MCF 10A (cell line): ENCODE data around the gene APBB2. TPM values are rescaled to one million over a fixed set of nuclear protein-coding genes. Genes with fewer than 3 reads are reported as not detected.
A peak's percentile ranks its signal among the peaks of the same experiment; 100 is the strongest.

Source experiments
- BruUV-seq: library from RNA; stranded (reverse); fragments of 400-500 nt; replicated peaks from 2 replicates; lab custom pipeline; 2021; lab: Mats Ljungman, UMichigan
- CTCF ChIA-PET: fragments of 300-600 bp; sonication (Branson Sonifier 250); formaldehyde crosslinking; extraction: SDS; loops from one replicate; lab custom pipeline; 2021; ENCODE audit warnings: antibody characterized with exemption, inconsistent platforms; lab: Yijun Ruan, JAX
- POLR2A ChIA-PET: fragments of 300-600, 350-650 bp; sonication (Branson Sonifier 250); formaldehyde crosslinking; extraction: SDS; loops from one replicate; lab custom pipeline; 2020; ENCODE audit warnings: antibody characterized with exemption, inconsistent platforms; lab: Yijun Ruan, JAX
- DNase-seq: peaks from one replicate; pipeline ENCODE4 v3.0.0-alpha.2; 2018; ENCODE audit not compliant: unreplicated experiment
- H3K27ac Mint-ChIP-seq: one replicate; pipeline ENCODE4 v1.8.0; 2022; ENCODE audit warnings: mild to moderate bottlenecking, low read depth, mixed read lengths; ENCODE audit not compliant: unreplicated experiment
- H3K27me3 Mint-ChIP-seq: one replicate; pipeline ENCODE4 v1.8.0; 2022; ENCODE audit warnings: mixed read lengths; ENCODE audit not compliant: insufficient read depth, unreplicated experiment
- H3K36me3 Mint-ChIP-seq: one replicate; pipeline ENCODE4 v1.8.0; 2022; ENCODE audit warnings: mild to moderate bottlenecking, moderate library complexity, mixed read lengths; ENCODE audit not compliant: insufficient read depth, unreplicated experiment
- H3K4me1 Mint-ChIP-seq: one replicate; pipeline ENCODE4 v1.8.0; 2022; ENCODE audit warnings: mixed read lengths; ENCODE audit not compliant: insufficient read depth, unreplicated experiment
- H3K4me3 Mint-ChIP-seq: one replicate; pipeline ENCODE4 v1.8.0; 2022; ENCODE audit warnings: mild to moderate bottlenecking, moderate library complexity, mixed read lengths; ENCODE audit not compliant: unreplicated experiment
- H3K9me3 Mint-ChIP-seq: one replicate; pipeline ENCODE4 v1.8.0; 2022; ENCODE audit warnings: mixed read lengths; ENCODE audit not compliant: unreplicated experiment
- CTCF ChIP-seq: fragments of 200-600 bp; IDR thresholded peaks from one replicate; pipeline ENCODE4 v1.8.0; 2022; ENCODE audit warnings: antibody characterized with exemption, mild to moderate bottlenecking; ENCODE audit not compliant: unreplicated experiment
- intact Hi-C: fragments of 100-400 bp; cut with micrococcal nuclease; formaldehyde crosslinking; loops from 2 replicates; pipeline ENCODE4 v1.14.1; 2022
- total RNA-seq: library from RNA; stranded (reverse); gene quantifications from 2 replicates; pipeline ENCODE4 v1.2.3, GENCODE V29; 2022

APBB2 gene
- total RNA-seq, 1 experiment from 2014 or later: 201 TPM

- no TSS peak for BruUV-seq
- Mint-ChIP-seq H3K9me3 (no peaks in the 10 kb centered on the region), H3K27ac (peak overlapping the region; percentile 39), H3K4me3 (no peak overlapping the region), H3K27me3 (no peaks in the 10 kb centered on the region), H3K36me3 (peaks cover 90% of the 10 kb centered on the region), H3K4me1 (no peaks in the 10 kb centered on the region)
- intact Hi-C loops: no loop called here
- CTCF ChIA-PET: interaction anchor here (0.8 to 2.8 kb wide), 3 partner anchors 8 to 14 kb away, joined by 3 to 14 read pairs (median 8); no protein-coding TSS in a partner anchor
- DNase-seq: no peak
- no peak for TF ChIP-seq CTCF
- POLR2A ChIA-PET: interaction anchor here (0.9 kb wide), 1 partner anchor 8 kb away, joined by 3 read pairs; no protein-coding TSS in a partner anchor
Measured at GRCh38 chr4:40938337-40938736, 276.0 kb downstream of the APBB2 start.

GRCh38 chr4:40937140-40937725 is 277.1 kb downstream of the APBB2 start:
- H3K9me3 Mint-ChIP-seq: no peaks in the 10 kb centered on the region
- no peaks in the 10 kb centered on the region for H3K27me3 Mint-ChIP-seq
- H3K27ac Mint-ChIP-seq: no peak overlapping the region
- POLR2A ChIA-PET: interaction anchor here (0.9 kb wide), 1 partner anchor 184 kb away, joined by 3 read pairs; no protein-coding TSS in a partner anchor
- no peak for DNase-seq
- intact Hi-C loops: no loop called here
- BruUV-seq: no TSS peak
- no peak overlapping the region for H3K4me3 Mint-ChIP-seq
- no peaks in the 10 kb centered on the region for H3K4me1 Mint-ChIP-seq
- CTCF ChIA-PET: interaction anchor here (0.6 to 2.0 kb wide), 8 partner anchors 8 to 1242 kb away, joined by 3 to 16 read pairs (median 5); no protein-coding TSS in a partner anchor
- no peak for TF ChIP-seq CTCF
- H3K36me3 Mint-ChIP-seq: peaks cover 86% of the 10 kb centered on the region

GRCh38 chr4:40934676-40935075 is 279.7 kb downstream of the APBB2 start:
- Mint-ChIP-seq H3K27me3 (no peaks in the 10 kb centered on the region), H3K4me1 (no peaks in the 10 kb centered on the region), H3K4me3 (no peak overlapping the region), H3K9me3 (no peaks in the 10 kb centered on the region), H3K27ac (no peak overlapping the region), H3K36me3 (peaks cover 76% of the 10 kb centered on the region)
- ChIA-PET CTCF (interaction anchor here (1.9 kb wide), 1 partner anchor 10 kb away, joined by 6 read pairs; no protein-coding TSS in a partner anchor), POLR2A (no interaction called here)
- TF ChIP-seq CTCF: no peak
- BruUV-seq: no TSS peak
- DNase-seq: no peak
- intact Hi-C loops: no loop called here

- peak; percentile 26 for DNase-seq
- ChIA-PET POLR2A (no interaction called here), CTCF (interaction anchor here (1.9 kb wide), 1 partner anchor 9 kb away, joined by 6 read pairs; no protein-coding TSS in a partner anchor)
- Mint-ChIP-seq H3K9me3 (no peaks in the 10 kb centered on the region), H3K36me3 (peaks cover 76% of the 10 kb centered on the region), H3K27ac (no peak overlapping the region), H3K4me3 (no peak overlapping the region), H3K4me1 (no peaks in the 10 kb centered on the region), H3K27me3 (no peaks in the 10 kb centered on the region)
- intact Hi-C loops: no loop called here
- TF ChIP-seq CTCF: no peak
- no TSS peak for BruUV-seq
Measured at GRCh38 chr4:40933272-40934053, 280.9 kb downstream of the APBB2 start.
